ENCODE data around the gene SFXN3. TPM values are rescaled to one million over a fixed set of nuclear protein-coding genes. Genes with fewer than 3 reads are reported as not detected.

Gene SFXN3
- total and polyA plus RNA-seq, 2 of the 13 experiments (the other 11 are each of a cell fraction or from before 2014, with no cell fraction given): 16.8 to 71.5 TPM

- peak; percentile 39; the same call in 1 of the 2 replicates for TF ChIP-seq ARHGAP35 (CRISPR knock-in tag; IDR thresholded peaks at IDR 0.05; ENCODE audit: borderline replicate concordance)
- peak; percentile 48 for TF ChIP-seq ZNF800 (CRISPR knock-in tag; IDR thresholded peaks at IDR 0.05)
- TF ChIP-seq HNRNPK (IDR thresholded peaks at IDR 0.05; ENCODE audit: low read depth, low read length, poor library complexity, severe bottlenecking): no peak
- peak; percentile 61; the same call in 1 of the 2 replicates for TF ChIP-seq ZBTB7B (CRISPR knock-in tag; IDR thresholded peaks at IDR 0.05)
- TF ChIP-seq AGO1 (IDR thresholded peaks at IDR 0.05; ENCODE audit: low read depth, low read length, poor library complexity, severe bottlenecking): peak; percentile 95
- peak; percentile 71; the same call in 1 of the 2 replicates for TF ChIP-seq ZBED4 (CRISPR knock-in tag; IDR thresholded peaks at IDR 0.05; ENCODE audit: borderline replicate concordance)
- no peak for TF ChIP-seq PBX2 (CRISPR knock-in tag; IDR thresholded peaks at IDR 0.05)
- peak; percentile 59; the same call in 1 of the 2 replicates for TF ChIP-seq IKZF5 (CRISPR knock-in tag; IDR thresholded peaks at IDR 0.05)
- TF ChIP-seq PBX3 (CRISPR knock-in tag; IDR thresholded peaks at IDR 0.05; ENCODE audit: borderline replicate concordance): no peak
- TF ChIP-seq ONECUT2 (CRISPR knock-in tag; IDR thresholded peaks at IDR 0.05): no peak
- TF ChIP-seq ZBTB43 (CRISPR knock-in tag; conservative IDR thresholded peaks at IDR 0.05): no peak; the same call in 1 of the 2 replicates
- 0 out of 2 replicates have a peak, but pooled peaks have one; percentile 4 for TF ChIP-seq HES4 (CRISPR knock-in tag; IDR thresholded peaks at IDR 0.05; ENCODE audit: borderline replicate concordance)
- no peak for TF ChIP-seq HNRNPH1 (optimal IDR thresholded peaks at IDR 0.05; ENCODE audit: low read depth, low read length)
- TF ChIP-seq JUND (CRISPR knock-in tag; IDR thresholded peaks at IDR 0.05): no peak
- TF ChIP-seq MED13 (CRISPR knock-in tag; IDR thresholded peaks at IDR 0.05): no peak
- TF ChIP-seq ZNF616 (CRISPR knock-in tag; IDR thresholded peaks at IDR 0.05; ENCODE audit: low read depth): no peak
These were observed 35.3 kb downstream of the SFXN3 start (continued) for GRCh38 chr10:101066146-101066895.
